ENCODE measurements around the gene MSH3.

Gene MSH3

DNA sequence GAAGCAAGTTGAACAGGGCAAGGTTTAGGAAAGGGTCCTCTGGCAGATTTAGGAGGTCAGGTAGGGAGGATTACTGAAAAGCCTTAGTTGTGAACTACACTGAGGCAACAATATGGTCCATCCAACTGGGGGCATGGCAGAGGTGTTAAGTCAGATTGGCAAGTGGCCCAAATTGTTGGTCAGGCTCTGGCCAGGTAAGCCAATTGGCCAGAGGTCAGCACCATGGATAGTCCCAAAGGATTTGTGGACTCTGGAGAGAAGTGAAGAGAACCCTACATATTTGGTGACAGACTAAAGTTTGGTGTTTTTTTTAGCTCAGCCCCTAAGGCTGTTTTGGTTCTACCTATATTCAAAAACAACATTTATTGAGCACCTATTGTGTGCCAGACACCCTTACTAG is 266.6 kb downstream of the MSH3 start:
- TF ChIP-seq TOX (CRISPR knock-in tag; IDR thresholded peaks at IDR 0.05; ENCODE audit: borderline replicate concordance) (no peak), TCF4 (CRISPR knock-in tag; IDR thresholded peaks at IDR 0.05; ENCODE audit: borderline replicate concordance) (no peak), SNAI2 (CRISPR knock-in tag; IDR thresholded peaks at IDR 0.05) (no peak), ZNF8 (CRISPR knock-in tag; IDR thresholded peaks at IDR 0.05) (no peak), RARB (CRISPR knock-in tag; IDR thresholded peaks at IDR 0.05) (no peak), CSDC2 (CRISPR knock-in tag; IDR thresholded peaks at IDR 0.05) (no peak), ZNF565 (CRISPR knock-in tag; conservative IDR thresholded peaks at IDR 0.05; ENCODE audit: low read depth) (no peak), ZC3H10 (CRISPR knock-in tag; IDR thresholded peaks at IDR 0.05) (no peak), ZFP3 (CRISPR knock-in tag; IDR thresholded peaks at IDR 0.05) (no peak), ESRRG (CRISPR knock-in tag; IDR thresholded peaks at IDR 0.05) (no peak), ZNF70 (CRISPR knock-in tag; IDR thresholded peaks at IDR 0.05) (no peak), BACH2 (CRISPR knock-in tag; IDR thresholded peaks at IDR 0.05; ENCODE audit: borderline replicate concordance) (no peak)
- TF ChIP-seq, protein P1, sequence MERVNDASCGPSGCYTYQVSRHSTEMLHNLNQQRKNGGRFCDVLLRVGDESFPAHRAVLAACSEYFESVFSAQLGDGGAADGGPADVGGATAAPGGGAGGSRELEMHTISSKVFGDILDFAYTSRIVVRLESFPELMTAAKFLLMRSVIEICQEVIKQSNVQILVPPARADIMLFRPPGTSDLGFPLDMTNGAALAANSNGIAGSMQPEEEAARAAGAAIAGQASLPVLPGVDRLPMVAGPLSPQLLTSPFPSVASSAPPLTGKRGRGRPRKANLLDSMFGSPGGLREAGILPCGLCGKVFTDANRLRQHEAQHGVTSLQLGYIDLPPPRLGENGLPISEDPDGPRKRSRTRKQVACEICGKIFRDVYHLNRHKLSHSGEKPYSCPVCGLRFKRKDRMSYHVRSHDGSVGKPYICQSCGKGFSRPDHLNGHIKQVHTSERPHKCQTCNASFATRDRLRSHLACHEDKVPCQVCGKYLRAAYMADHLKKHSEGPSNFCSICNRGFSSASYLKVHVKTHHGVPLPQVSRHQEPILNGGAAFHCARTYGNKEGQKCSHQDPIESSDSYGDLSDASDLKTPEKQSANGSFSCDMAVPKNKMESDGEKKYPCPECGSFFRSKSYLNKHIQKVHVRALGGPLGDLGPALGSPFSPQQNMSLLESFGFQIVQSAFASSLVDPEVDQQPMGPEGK (CRISPR knock-in tag; IDR thresholded peaks at IDR 0.05; ENCODE audit: borderline replicate concordance) = no peak
- TF ChIP-seq, protein P2, sequence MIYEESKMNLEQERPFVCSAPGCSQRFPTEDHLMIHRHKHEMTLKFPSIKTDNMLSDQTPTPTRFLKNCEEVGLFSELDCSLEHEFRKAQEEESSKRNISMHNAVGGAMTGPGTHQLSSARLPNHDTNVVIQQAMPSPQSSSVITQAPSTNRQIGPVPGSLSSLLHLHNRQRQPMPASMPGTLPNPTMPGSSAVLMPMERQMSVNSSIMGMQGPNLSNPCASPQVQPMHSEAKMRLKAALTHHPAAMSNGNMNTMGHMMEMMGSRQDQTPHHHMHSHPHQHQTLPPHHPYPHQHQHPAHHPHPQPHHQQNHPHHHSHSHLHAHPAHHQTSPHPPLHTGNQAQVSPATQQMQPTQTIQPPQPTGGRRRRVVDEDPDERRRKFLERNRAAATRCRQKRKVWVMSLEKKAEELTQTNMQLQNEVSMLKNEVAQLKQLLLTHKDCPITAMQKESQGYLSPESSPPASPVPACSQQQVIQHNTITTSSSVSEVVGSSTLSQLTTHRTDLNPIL (CRISPR knock-in tag; IDR thresholded peaks at IDR 0.05; ENCODE audit: low read depth) = no peak
- TF ChIP-seq, protein P3, sequence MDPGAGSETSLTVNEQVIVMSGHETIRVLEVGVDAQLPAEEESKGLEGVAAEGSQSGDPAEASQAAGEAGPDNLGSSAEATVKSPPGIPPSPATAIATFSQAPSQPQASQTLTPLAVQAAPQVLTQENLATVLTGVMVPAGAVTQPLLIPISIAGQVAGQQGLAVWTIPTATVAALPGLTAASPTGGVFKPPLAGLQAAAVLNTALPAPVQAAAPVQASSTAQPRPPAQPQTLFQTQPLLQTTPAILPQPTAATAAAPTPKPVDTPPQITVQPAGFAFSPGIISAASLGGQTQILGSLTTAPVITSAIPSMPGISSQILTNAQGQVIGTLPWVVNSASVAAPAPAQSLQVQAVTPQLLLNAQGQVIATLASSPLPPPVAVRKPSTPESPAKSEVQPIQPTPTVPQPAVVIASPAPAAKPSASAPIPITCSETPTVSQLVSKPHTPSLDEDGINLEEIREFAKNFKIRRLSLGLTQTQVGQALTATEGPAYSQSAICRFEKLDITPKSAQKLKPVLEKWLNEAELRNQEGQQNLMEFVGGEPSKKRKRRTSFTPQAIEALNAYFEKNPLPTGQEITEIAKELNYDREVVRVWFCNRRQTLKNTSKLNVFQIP (CRISPR knock-in tag; IDR thresholded peaks at IDR 0.05; ENCODE audit: borderline replicate concordance, low read depth) = no peak
- TF ChIP-seq, protein P4, sequence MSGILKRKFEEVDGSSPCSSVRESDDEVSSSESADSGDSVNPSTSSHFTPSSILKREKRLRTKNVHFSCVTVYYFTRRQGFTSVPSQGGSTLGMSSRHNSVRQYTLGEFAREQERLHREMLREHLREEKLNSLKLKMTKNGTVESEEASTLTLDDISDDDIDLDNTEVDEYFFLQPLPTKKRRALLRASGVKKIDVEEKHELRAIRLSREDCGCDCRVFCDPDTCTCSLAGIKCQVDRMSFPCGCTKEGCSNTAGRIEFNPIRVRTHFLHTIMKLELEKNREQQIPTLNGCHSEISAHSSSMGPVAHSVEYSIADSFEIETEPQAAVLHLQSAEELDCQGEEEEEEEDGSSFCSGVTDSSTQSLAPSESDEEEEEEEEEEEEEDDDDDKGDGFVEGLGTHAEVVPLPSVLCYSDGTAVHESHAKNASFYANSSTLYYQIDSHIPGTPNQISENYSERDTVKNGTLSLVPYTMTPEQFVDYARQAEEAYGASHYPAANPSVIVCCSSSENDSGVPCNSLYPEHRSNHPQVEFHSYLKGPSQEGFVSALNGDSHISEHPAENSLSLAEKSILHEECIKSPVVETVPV (CRISPR knock-in tag; IDR thresholded peaks at IDR 0.05) = no peak
- no peak for ATAC-seq

DNA sequence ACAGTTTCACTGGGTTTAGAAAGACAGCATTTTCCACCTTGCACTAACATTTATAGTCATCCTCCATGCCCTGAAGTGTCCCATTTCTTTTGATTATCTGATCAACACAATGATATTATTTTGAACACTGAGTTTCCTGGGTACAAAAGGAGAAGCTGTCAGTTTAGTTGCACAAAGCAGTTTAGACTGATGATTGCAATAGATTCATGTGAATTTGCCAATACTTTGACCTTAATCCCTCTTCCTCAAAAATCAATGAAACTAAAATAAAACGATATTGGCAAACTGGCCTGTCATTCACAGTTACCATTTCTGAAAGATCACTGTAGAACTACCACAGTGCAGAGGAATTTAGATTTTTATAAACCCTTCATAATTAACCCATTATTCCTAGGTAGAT is 271.5 kb downstream of the MSH3 start:
- no peak for TF ChIP-seq OSR1 (CRISPR knock-in tag; IDR thresholded peaks at IDR 0.05)
- TF ChIP-seq SNAI2 (CRISPR knock-in tag; IDR thresholded peaks at IDR 0.05) = no peak
- TF ChIP-seq BACH2 (CRISPR knock-in tag; IDR thresholded peaks at IDR 0.05; ENCODE audit: borderline replicate concordance) = no peak
- TF ChIP-seq ESRRG (CRISPR knock-in tag; IDR thresholded peaks at IDR 0.05) = no peak
- TF ChIP-seq, protein P2 (CRISPR knock-in tag; IDR thresholded peaks at IDR 0.05; ENCODE audit: low read depth) = no peak
- no peak for TF ChIP-seq ZNF8 (CRISPR knock-in tag; IDR thresholded peaks at IDR 0.05)
- TF ChIP-seq RARB (CRISPR knock-in tag; IDR thresholded peaks at IDR 0.05) = no peak
- no peak for TF ChIP-seq ZNF565 (CRISPR knock-in tag; conservative IDR thresholded peaks at IDR 0.05; ENCODE audit: low read depth)
- ATAC-seq = no peak

Data from SK-N-SH treated with all-trans-retinoic acid at 6 μM for 48 hours (cell line).